ENCODE data around the gene DUSP1.

The DUSP1 gene

DNA sequence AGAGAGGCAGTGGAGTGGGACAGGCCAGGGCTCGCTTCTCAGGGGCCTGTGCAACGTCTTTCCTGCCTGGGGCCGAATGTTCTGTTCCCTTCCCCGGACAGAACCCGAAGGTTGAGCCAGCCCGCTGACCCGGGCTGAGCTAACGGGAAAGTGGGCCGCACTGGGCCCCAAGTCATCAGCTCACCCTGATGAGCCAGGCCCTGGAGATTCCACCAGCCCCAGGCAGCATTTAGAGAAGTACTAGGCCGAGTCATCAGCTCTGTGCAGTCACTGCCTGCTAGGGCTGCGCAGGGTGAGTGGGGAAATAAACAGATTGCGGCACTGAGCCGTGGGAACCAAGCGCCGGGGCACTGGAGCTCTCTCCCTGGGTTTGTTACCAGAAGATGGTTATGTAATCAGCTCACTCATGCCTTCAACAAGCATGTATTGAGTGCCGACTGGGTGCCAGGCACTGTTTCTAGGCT lies 29.1 kb upstream of the DUSP1 start:
- no peaks in the 10 kb centered on the region for H3K36me3 ChIP-seq
- no peak for TF ChIP-seq CTCF (IDR thresholded peaks at IDR 0.05)
- no peaks in the 10 kb centered on the region for H3K9me3 ChIP-seq
- peak overlapping the region; percentile 87 to 90 for H3K27ac ChIP-seq
- no peaks in the 10 kb centered on the region for H3K27me3 ChIP-seq
- peaks cover 0 to 61% (median 36%) of the 10 kb centered on the region in 4 donors for H3K4me1 ChIP-seq
- intact Hi-C loops (cut with DNase I; ENCODE audit: low total_unique reads): loop anchor here (5.0 kb wide), 1 partner anchor 57 kb away; no protein-coding TSS in a partner anchor
- no peak overlapping the region for H3K4me3 ChIP-seq
- peak; percentile 77 to 88 for DNase-seq

DNA sequence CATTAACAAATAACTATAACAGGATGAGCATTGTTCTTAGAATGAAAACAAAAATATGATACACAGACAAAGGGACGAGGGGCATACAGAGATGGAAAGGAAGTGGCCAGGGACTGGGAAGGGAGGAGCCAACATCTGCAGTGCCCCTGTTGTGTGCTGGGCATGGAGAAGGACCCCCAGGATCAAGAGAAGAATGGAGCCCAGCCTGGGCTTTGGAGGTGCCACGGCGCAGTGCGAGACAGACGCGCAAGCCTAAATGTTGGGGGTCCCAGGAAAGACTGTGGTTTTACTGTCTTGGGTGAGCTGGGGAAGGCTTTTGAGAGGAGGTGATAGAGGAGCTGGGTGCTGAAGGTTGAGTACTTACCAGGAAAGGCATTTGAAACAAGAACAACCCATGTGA lies 28.4 kb upstream of the DUSP1 start:
- DNase-seq: peak in 1 of 2 donors; percentile 56

DNA sequence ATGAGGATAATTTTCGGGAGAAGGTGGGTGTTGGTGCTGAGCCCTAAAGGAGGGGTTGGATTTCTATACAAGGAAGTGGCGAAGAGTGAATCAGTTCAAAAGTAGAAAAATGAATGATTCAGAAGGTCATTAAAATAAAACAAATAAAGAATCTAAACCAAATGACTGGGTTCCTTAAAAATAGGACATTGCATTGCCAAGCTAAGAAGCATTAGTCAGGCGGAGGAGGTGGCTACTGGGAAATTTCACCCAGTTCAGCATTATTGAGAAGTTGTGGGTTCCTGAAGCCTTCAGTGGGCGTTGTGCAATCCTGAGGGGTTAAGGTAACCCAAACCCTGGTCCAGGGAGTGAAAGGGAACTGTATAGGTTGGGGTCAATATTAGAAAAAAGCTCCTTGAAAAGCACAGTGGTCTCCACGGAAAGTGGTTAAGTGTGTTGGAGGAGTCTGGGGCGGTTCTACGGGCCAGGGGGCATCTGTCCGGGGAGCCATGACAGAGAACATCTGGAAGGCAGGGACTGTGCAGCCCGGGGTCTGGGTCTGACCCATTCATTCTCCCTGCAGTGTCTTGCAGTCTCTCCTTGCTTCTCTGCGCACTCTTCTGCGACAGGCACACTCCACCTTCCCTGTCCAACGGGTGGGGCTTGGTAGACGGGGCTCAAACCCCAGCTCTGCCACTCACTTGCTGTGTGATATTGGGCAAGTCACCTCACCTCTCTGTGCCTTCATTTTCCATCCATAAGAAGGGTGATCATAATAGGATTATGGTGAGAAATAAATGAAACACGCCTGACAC lies 27.6 kb upstream of the DUSP1 start:
- no peaks in the 10 kb centered on the region for H3K36me3 ChIP-seq
- H3K27ac ChIP-seq: peak overlapping the region; percentile 87 to 90
- DNase-seq: peak; percentile 84
- no peaks in the 10 kb centered on the region for H3K27me3 ChIP-seq
- peaks cover 6 to 76% (median 49%) of the 10 kb centered on the region in 4 donors for H3K4me1 ChIP-seq
- H3K4me3 ChIP-seq: no peak overlapping the region
- intact Hi-C loops (cut with DNase I; ENCODE audit: low total_unique reads): no loop called here
- H3K9me3 ChIP-seq: no peaks in the 10 kb centered on the region
- TF ChIP-seq CTCF (IDR thresholded peaks at IDR 0.05): no peak

More for the DNA sequence above, 28.4 kb upstream of the DUSP1 start:
- H3K27me3 ChIP-seq: no peaks in the 10 kb centered on the region
- H3K4me1 ChIP-seq: peaks cover 3 to 68% (median 41%) of the 10 kb centered on the region in 4 donors
- intact Hi-C loops (cut with DNase I; ENCODE audit: low total_unique reads): no loop called here
- H3K9me3 ChIP-seq: no peaks in the 10 kb centered on the region
- H3K4me3 ChIP-seq: no peak overlapping the region
- peak overlapping the region; percentile 87 to 90 for H3K27ac ChIP-seq
- no peaks in the 10 kb centered on the region for H3K36me3 ChIP-seq
- TF ChIP-seq CTCF (IDR thresholded peaks at IDR 0.05): no peak

- intact Hi-C loops (cut with DNase I; ENCODE audit: low total_unique reads): no loop called here
- H3K4me1 ChIP-seq: peaks cover 6 to 84% (median 56%) of the 10 kb centered on the region in 4 donors
- no peak overlapping the region for H3K4me3 ChIP-seq
- no peaks in the 10 kb centered on the region for H3K36me3 ChIP-seq
- DNase-seq: peak in 1 of 2 donors; percentile 65
- H3K27ac ChIP-seq: peak overlapping the region; percentile 87 to 90
- TF ChIP-seq CTCF (IDR thresholded peaks at IDR 0.05): no peak
- no peaks in the 10 kb centered on the region for H3K9me3 ChIP-seq
- H3K27me3 ChIP-seq: no peaks in the 10 kb centered on the region
These were observed 26.8 kb upstream of the DUSP1 start for GRCh38 chr5:172797771-172798191.

GRCh38 chr5:172796306-172796705 lies 25.3 kb upstream of the DUSP1 start:
- no peak overlapping the region for H3K4me3 ChIP-seq
- peak overlapping the region; percentile 87 to 90 for H3K27ac ChIP-seq
- no peak for TF ChIP-seq CTCF (IDR thresholded peaks at IDR 0.05)
- no peaks in the 10 kb centered on the region for H3K9me3 ChIP-seq
- no peaks in the 10 kb centered on the region for H3K27me3 ChIP-seq
- intact Hi-C loops (cut with DNase I; ENCODE audit: low total_unique reads): no loop called here
- no peaks in the 10 kb centered on the region for H3K36me3 ChIP-seq
- peaks cover 6 to 95% (median 67%) of the 10 kb centered on the region in 4 donors for H3K4me1 ChIP-seq
- peak in 1 of 2 donors; percentile 64 for DNase-seq
